Measurements from ENCODE around the gene BLVRB. TPM values are rescaled to one million over a fixed set of nuclear protein-coding genes. Genes with fewer than 3 reads are reported as not detected.
A peak's percentile ranks its signal among the peaks of the same experiment; 100 is the strongest.

The BLVRB gene
- total and polyA plus RNA-seq, 9 of the 15 experiments (the other 6 are each of a cell fraction or from before 2014, with no cell fraction given): 81.1 to 749 (median 331) TPM

- peak; percentile 74 for TF ChIP-seq JUN (IDR thresholded peaks at IDR 0.05; ENCODE audit: borderline replicate concordance, low read depth, low read length)
- no peak for TF ChIP-seq JUN (CRISPR knock-in tag; IDR thresholded peaks at IDR 0.05; ENCODE audit: borderline replicate concordance)
- peak; percentile 37 for TF ChIP-seq ETV1 (tag; conservative IDR thresholded peaks at IDR 0.05; ENCODE audit: low read depth)
- TF ChIP-seq NR2C1 (IDR thresholded peaks at IDR 0.05): peak; percentile 30
- TF ChIP-seq NR2C1 (tag; IDR thresholded peaks at IDR 0.05): no peak
- peak; percentile 98 for TF ChIP-seq NFE2 (IDR thresholded peaks at IDR 0.05; ENCODE audit: low read depth)
- peak; percentile 40; the same call in 1 of the 2 replicates for TF ChIP-seq MIER1 (IDR thresholded peaks at IDR 0.05; ENCODE audit: low read depth)
- peak; percentile 85; the same call in 1 of the 2 replicates for TF ChIP-seq NCOA1 (IDR thresholded peaks at IDR 0.05; ENCODE audit: low read depth)
- TF ChIP-seq, protein P1, sequence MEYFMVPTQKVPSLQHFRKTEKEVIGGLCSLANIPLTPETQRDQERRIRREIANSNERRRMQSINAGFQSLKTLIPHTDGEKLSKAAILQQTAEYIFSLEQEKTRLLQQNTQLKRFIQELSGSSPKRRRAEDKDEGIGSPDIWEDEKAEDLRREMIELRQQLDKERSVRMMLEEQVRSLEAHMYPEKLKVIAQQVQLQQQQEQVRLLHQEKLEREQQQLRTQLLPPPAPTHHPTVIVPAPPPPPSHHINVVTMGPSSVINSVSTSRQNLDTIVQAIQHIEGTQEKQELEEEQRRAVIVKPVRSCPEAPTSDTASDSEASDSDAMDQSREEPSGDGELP (CRISPR knock-in tag; IDR thresholded peaks at IDR 0.05; ENCODE audit: borderline replicate concordance): peak; percentile 99
- TF ChIP-seq NEUROD1 (IDR thresholded peaks at IDR 0.05; ENCODE audit: borderline replicate concordance, low read depth, low read length, partially characterized antibody): peak; percentile 57
- peak; percentile 88 to 94 for TF ChIP-seq TRIM24 (IDR thresholded peaks at IDR 0.05)
- TF ChIP-seq YY1 (IDR thresholded peaks at IDR 0.05; ENCODE audit: borderline replicate concordance in 1 of 3, control insufficient read depth in 1 of 3, extremely low read depth in 1 of 3, insufficient read depth in 3 of 3, insufficient read length in 1 of 3, insufficient replicate concordance in 2 of 3, low read depth in 1 of 3, low read length in 2 of 3): peak in 1 of 3 experiments; percentile 56
- TF ChIP-seq RAD21 (CRISPR knock-in tag; conservative IDR thresholded peaks at IDR 0.05 in 1 of 2, IDR thresholded peaks at IDR 0.05 in 1 of 2): peak; percentile 74 to 83
- TF ChIP-seq ZNF766 (CRISPR knock-in tag; conservative IDR thresholded peaks at IDR 0.05): peak; percentile 62; the same call in 1 of the 2 replicates
- no peak for TF ChIP-seq TCF15 (CRISPR knock-in tag; IDR thresholded peaks at IDR 0.05)
- TF ChIP-seq TOE1 (IDR thresholded peaks at IDR 0.05; ENCODE audit: borderline replicate concordance): peak; percentile 62; the same call in 1 of the 2 replicates
- 0 out of 2 replicates have a peak, but pooled peaks have one; percentile 25 for TF ChIP-seq TOE1 (CRISPR knock-in tag; IDR thresholded peaks at IDR 0.05; ENCODE audit: borderline replicate concordance, low read depth)
- TF ChIP-seq ZEB2 (IDR thresholded peaks at IDR 0.05): peak; percentile 64; the same call in 1 of the 2 replicates
- TF ChIP-seq SIRT6 (IDR thresholded peaks at IDR 0.05; ENCODE audit: low read depth, low read length): no peak
- TF ChIP-seq ILF3 (IDR thresholded peaks at IDR 0.05; ENCODE audit: borderline replicate concordance): peak; percentile 75; the same call in 1 of the 2 replicates
- TF ChIP-seq ATF1 (CRISPR knock-in tag; IDR thresholded peaks at IDR 0.05): no peak
- TF ChIP-seq ATF1 (tag; IDR thresholded peaks at IDR 0.05): peak; percentile 47
- peak in 1 of 2 experiments; percentile 68; a peak in 2 of 4 replicates for TF ChIP-seq HDAC1 (IDR thresholded peaks at IDR 0.05)
Measured at GRCh38 chr19:40464059-40465024, 1.2 kb downstream of the BLVRB start (continued).

All from K562 (cell line).